Esophagus squamous epithelium (tissue), 5 donors: ENCODE measurements around the gene KCNMA1. TPM values are rescaled to one million over a fixed set of nuclear protein-coding genes. Genes with fewer than 3 reads are reported as not detected.

ENCODE experiments used
- DNase-seq: peaks from one replicate; lab custom pipeline; 2025; lab: John Stamatoyannopoulos, UW
- H3K27ac ChIP-seq, 4 donors: fragments of 200-600 bp; sonication (generic); one replicate each; pipeline ENCODE4 v1.5.1; 2016 to 2019; ENCODE audit warnings: mild to moderate bottlenecking in 1 of 4
- H3K27me3 ChIP-seq, 4 donors: fragments of 200-600 bp; sonication (generic); 1 replicate in 3 of 4; 2 replicates in 1 of 4; pipeline versions ENCODE4 v1.5.1 to v1.6.0; 2017 to 2021; ENCODE audit warnings: antibody characterized with exemption in 1 of 4
- H3K36me3 ChIP-seq, 3 donors: fragments of 200-600 bp; sonication (generic); one replicate each; pipeline ENCODE4 v1.5.1; 2016 to 2019
- H3K4me1 ChIP-seq, 3 donors: fragments of 200-600 bp; sonication (generic); one replicate each; pipeline ENCODE4 v1.5.1; 2017 to 2019
- H3K4me3 ChIP-seq, 4 donors: fragments of 200-600 bp; sonication (generic); 1 replicate in 3 of 4; 2 replicates in 1 of 4; pipeline ENCODE4 v1.5.1; 2016 to 2019; ENCODE audit warnings: mild to moderate bottlenecking in 2 of 4, moderate library complexity in 1 of 4
- H3K9me3 ChIP-seq, 3 donors: fragments of 200-600 bp; sonication (generic); one replicate each; pipeline ENCODE4 v1.5.1; 2016 to 2019
- POLR2A ChIP-seq, 4 donors: fragments of 450-650 bp; IDR thresholded peaks; one replicate each; pipeline ENCODE4 v1.6.1; 2017; ENCODE audit warnings: antibody characterized with exemption in 4 of 4, mild to moderate bottlenecking in 4 of 4, moderate library complexity in 3 of 4
- WGBS, 2 donors: methylation state at CpG; one replicate each; pipeline ENCODE4 v1.1.5; 2018; 5-methylcytosine and 5-hydroxymethylcytosine counted together
- intact Hi-C: fragments of 100-400 bp; cut with DNase I; formaldehyde crosslinking; loops from one replicate; pipeline ENCODE4 v1.15.0; 2022
- small RNA-seq, 4 donors: library from RNA; depleted of rRNA; stranded (forward); fragments of <200 nt; gene quantifications; one replicate each; pipeline ENCODE3, GENCODE V24; 2016
- total RNA-seq, 4 donors: library from RNA; depleted of rRNA; stranded (reverse); fragments of >200 nt; gene quantifications; one replicate each; pipeline ENCODE4 v1.1.0, GENCODE V29; 2016
- TF ChIP-seq, protein P1 (sequence below), 6 experiments: fragments of 450-650 bp in 4 of 6; fragments of 200-600 bp in 2 of 6; sonication (generic) in 2 of 6; IDR thresholded peaks; one replicate each; pipeline ENCODE4 v1.5.1; 2016 to 2019; ENCODE audit warnings: antibody characterized with exemption in 6 of 6, mild to moderate bottlenecking in 4 of 6, moderate library complexity in 4 of 6
- donor health status: DM: yes; HTN: yes; CAD: no.

KCNMA1 gene
- total RNA-seq, 4 donors from 2014 or later, result 7.5 to 74.2 (median 18.0) TPM

DNA sequence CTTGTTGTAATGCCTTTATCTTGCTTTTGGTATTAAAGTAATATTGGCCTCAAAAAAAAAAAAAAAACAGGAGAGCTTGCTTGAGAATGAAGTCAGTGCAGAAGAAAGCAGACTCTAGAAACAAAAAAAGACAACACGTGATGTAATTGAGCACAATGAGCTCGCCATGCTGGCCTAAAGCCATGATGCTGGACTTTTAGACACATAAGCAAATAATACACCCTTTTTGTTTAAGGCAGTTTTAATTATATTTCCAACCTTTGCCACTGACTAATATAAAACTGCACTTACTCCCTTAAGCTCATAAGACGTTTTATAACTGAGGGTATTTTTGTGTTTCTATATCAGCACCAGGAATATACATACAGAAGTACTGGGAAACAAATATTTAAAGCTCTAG, 798.3 kb downstream of the KCNMA1 start:
- Histone ChIP-seq H3K9me3 (no peaks in the 10 kb centered on the region), H3K27ac (no peak overlapping the region), H3K27me3 (peaks cover 0 to 7% (median 0%) of the 10 kb centered on the region in 4 donors), H3K36me3 (no peaks in the 10 kb centered on the region), H3K4me3 (no peak overlapping the region), H3K4me1 (no peaks in the 10 kb centered on the region)
- DNase-seq, result no peak
- no peak for TF ChIP-seq POLR2A (IDR thresholded peaks at IDR 0.05)
- TF ChIP-seq, protein P1, sequence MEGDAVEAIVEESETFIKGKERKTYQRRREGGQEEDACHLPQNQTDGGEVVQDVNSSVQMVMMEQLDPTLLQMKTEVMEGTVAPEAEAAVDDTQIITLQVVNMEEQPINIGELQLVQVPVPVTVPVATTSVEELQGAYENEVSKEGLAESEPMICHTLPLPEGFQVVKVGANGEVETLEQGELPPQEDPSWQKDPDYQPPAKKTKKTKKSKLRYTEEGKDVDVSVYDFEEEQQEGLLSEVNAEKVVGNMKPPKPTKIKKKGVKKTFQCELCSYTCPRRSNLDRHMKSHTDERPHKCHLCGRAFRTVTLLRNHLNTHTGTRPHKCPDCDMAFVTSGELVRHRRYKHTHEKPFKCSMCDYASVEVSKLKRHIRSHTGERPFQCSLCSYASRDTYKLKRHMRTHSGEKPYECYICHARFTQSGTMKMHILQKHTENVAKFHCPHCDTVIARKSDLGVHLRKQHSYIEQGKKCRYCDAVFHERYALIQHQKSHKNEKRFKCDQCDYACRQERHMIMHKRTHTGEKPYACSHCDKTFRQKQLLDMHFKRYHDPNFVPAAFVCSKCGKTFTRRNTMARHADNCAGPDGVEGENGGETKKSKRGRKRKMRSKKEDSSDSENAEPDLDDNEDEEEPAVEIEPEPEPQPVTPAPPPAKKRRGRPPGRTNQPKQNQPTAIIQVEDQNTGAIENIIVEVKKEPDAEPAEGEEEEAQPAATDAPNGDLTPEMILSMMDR (IDR thresholded peaks at IDR 0.05), result no peak
- 28 to 35% methylated on average over 3 of the region's 3 CpGs for WGBS, 2 donors
- intact Hi-C loops, result no loop called here

DNA sequence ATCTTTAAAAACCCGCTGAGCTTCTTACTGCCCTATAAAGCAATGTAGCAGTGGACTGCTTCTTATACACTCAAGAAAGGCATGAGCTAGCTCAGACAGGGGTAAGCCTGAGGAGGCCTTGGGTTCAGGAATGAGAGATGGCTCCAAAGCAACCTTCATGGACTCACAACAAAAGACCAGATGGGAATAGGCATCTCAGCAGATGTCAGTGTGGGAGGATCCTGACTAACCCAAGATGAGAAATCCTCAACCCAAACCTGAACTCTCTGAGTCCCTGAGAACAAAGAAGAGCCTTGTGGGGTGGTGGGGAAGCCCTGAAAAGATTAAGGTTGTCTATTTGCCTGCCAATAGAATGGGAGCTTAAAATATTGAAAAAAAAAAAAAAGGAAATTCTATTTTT, 807.4 kb downstream of the KCNMA1 start:
- intact Hi-C loops, result no loop called here
- no peak overlapping the region for H3K4me3 ChIP-seq
- no peak for DNase-seq
- H3K27ac ChIP-seq, result no peak overlapping the region
- TF ChIP-seq, protein P1 (IDR thresholded peaks at IDR 0.05), result no peak
- TF ChIP-seq POLR2A (IDR thresholded peaks at IDR 0.05), result no peak
- H3K4me1 ChIP-seq, result no peaks in the 10 kb centered on the region
- no peaks in the 10 kb centered on the region for H3K9me3 ChIP-seq
- 75 to 100% methylated on average over 1 of the region's 1 CpG for WGBS, 2 donors
- no peaks in the 10 kb centered on the region for H3K27me3 ChIP-seq
- no peaks in the 10 kb centered on the region for H3K36me3 ChIP-seq

DNA sequence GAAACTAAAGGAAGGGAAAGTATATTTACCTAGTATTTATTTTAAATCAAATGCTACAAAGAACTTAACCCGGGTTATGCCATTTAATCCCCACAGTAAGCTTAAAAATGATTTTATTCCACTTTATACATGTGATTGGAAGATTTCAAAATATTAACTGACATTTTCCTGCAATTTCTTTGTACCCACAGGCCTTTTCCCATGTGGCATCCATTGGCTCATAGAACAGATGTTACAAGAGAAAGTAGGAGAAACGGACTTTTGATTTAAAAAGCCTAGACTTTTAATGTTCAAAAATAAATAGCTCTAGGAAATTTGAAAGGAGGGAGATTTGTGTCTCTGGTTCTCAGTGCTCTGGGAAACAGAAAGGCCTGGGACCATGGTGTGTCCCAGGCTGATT, 807.9 kb downstream of the KCNMA1 start:
- 49 to 61% methylated on average over 2 of the region's 2 CpGs for WGBS, 2 donors
- no peaks in the 10 kb centered on the region for H3K4me1 ChIP-seq
- no peak for TF ChIP-seq POLR2A (IDR thresholded peaks at IDR 0.05)
- TF ChIP-seq, protein P1 (IDR thresholded peaks at IDR 0.05), result no peak
- no peaks in the 10 kb centered on the region for H3K27me3 ChIP-seq
- H3K4me3 ChIP-seq, result no peak overlapping the region
- DNase-seq, result no peak
- H3K27ac ChIP-seq, result no peak overlapping the region
- no peaks in the 10 kb centered on the region for H3K9me3 ChIP-seq
- H3K36me3 ChIP-seq, result no peaks in the 10 kb centered on the region
- intact Hi-C loops, result no loop called here

Small RNAs within 50 kb of the gene (small RNA-seq; reads per million reads assigned to genes)
- gene ATP5MC1P8 (0 reads per million in 4 donors), gene COX6CP15 (0 reads per million in 4 donors), gene RF00322 (0 reads per million in 4 donors), gene RNA5SP321 (0 reads per million in 4 donors)
